Nephron (organoid): ENCODE results near the gene RBFOX1.

Source experiments
- H3K27ac Mint-ChIP-seq, 3 experiments: 2 replicates each; pipeline ENCODE4 v1.8.0; 2020; ENCODE audit warnings: mixed read lengths in 3 of 3, mild to moderate bottlenecking in 2 of 3, moderate library complexity in 1 of 3
- H3K27me3 Mint-ChIP-seq: 2 replicates; pipeline ENCODE4 v1.8.0; 2021; ENCODE audit warnings: low read depth, mild to moderate bottlenecking, moderate library complexity, mixed read lengths
- H3K36me3 Mint-ChIP-seq: 2 replicates; pipeline ENCODE4 v1.8.0; 2020; ENCODE audit warnings: low read depth, mixed read lengths
- H3K4me1 Mint-ChIP-seq: 2 replicates; pipeline ENCODE4 v1.8.0; 2020; ENCODE audit warnings: mixed read lengths
- H3K4me3 Mint-ChIP-seq, 3 experiments: 2 replicates each; pipeline ENCODE4 v1.8.0; 2020; ENCODE audit warnings: mild to moderate bottlenecking in 3 of 3, mixed read lengths in 3 of 3, moderate library complexity in 2 of 3
- H3K9me3 Mint-ChIP-seq: 2 replicates; pipeline ENCODE4 v1.8.0; 2020; ENCODE audit warnings: mixed read lengths
- TF ChIP-seq, protein P1 (sequence below), 3 experiments: fragments of 200-600 bp; sonication (generic); IDR thresholded peaks; one replicate each; pipeline ENCODE4 v1.5.0; 2021; ENCODE audit warnings: antibody characterized with exemption in 3 of 3; ENCODE audit not compliant: unreplicated experiment in 3 of 3

The RBFOX1 gene

GRCh38 chr16:7532534-7532933 lies 199.9 kb downstream of the RBFOX1 start:
- no peaks in the 10 kb centered on the region for H3K36me3 Mint-ChIP-seq
- H3K27ac Mint-ChIP-seq, result no peak overlapping the region
- H3K4me3 Mint-ChIP-seq, result no peak overlapping the region
- no peaks in the 10 kb centered on the region for H3K27me3 Mint-ChIP-seq
- H3K9me3 Mint-ChIP-seq, result peaks cover 2% of the 10 kb centered on the region
- TF ChIP-seq, protein P1, sequence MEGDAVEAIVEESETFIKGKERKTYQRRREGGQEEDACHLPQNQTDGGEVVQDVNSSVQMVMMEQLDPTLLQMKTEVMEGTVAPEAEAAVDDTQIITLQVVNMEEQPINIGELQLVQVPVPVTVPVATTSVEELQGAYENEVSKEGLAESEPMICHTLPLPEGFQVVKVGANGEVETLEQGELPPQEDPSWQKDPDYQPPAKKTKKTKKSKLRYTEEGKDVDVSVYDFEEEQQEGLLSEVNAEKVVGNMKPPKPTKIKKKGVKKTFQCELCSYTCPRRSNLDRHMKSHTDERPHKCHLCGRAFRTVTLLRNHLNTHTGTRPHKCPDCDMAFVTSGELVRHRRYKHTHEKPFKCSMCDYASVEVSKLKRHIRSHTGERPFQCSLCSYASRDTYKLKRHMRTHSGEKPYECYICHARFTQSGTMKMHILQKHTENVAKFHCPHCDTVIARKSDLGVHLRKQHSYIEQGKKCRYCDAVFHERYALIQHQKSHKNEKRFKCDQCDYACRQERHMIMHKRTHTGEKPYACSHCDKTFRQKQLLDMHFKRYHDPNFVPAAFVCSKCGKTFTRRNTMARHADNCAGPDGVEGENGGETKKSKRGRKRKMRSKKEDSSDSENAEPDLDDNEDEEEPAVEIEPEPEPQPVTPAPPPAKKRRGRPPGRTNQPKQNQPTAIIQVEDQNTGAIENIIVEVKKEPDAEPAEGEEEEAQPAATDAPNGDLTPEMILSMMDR (IDR thresholded peaks at IDR 0.05; ENCODE audit: unreplicated experiment in 3 of 3), result no peak
- peaks cover 7% of the 10 kb centered on the region for H3K4me1 Mint-ChIP-seq

GRCh38 chr16:7534749-7535148 lies 202.1 kb downstream of the RBFOX1 start:
- peaks cover 7% of the 10 kb centered on the region for H3K4me1 Mint-ChIP-seq
- H3K27me3 Mint-ChIP-seq, result no peaks in the 10 kb centered on the region
- peaks cover 2% of the 10 kb centered on the region for H3K9me3 Mint-ChIP-seq
- TF ChIP-seq, protein P1 (IDR thresholded peaks at IDR 0.05; ENCODE audit: unreplicated experiment in 3 of 3), result no peak
- H3K27ac Mint-ChIP-seq, result peak overlapping the region; percentile 31 to 70 (median 67)
- peaks cover 4% of the 10 kb centered on the region for H3K36me3 Mint-ChIP-seq
- no peak overlapping the region for H3K4me3 Mint-ChIP-seq

GRCh38 chr16:7541026-7541425 lies 208.4 kb downstream of the RBFOX1 start:
- peaks cover 4% of the 10 kb centered on the region for H3K4me1 Mint-ChIP-seq
- no peak overlapping the region for H3K27ac Mint-ChIP-seq
- H3K27me3 Mint-ChIP-seq, result peaks cover 6% of the 10 kb centered on the region
- no peak overlapping the region for H3K4me3 Mint-ChIP-seq
- H3K36me3 Mint-ChIP-seq, result peaks cover 4% of the 10 kb centered on the region
- peaks cover 2% of the 10 kb centered on the region for H3K9me3 Mint-ChIP-seq
- TF ChIP-seq, protein P1 (IDR thresholded peaks at IDR 0.05; ENCODE audit: unreplicated experiment in 3 of 3), result no peak

GRCh38 chr16:7545251-7545650 lies 212.6 kb downstream of the RBFOX1 start:
- no peak overlapping the region for H3K27ac Mint-ChIP-seq
- TF ChIP-seq, protein P1 (IDR thresholded peaks at IDR 0.05; ENCODE audit: unreplicated experiment in 3 of 3), result no peak
- no peaks in the 10 kb centered on the region for H3K9me3 Mint-ChIP-seq
- peaks cover 4% of the 10 kb centered on the region for H3K36me3 Mint-ChIP-seq
- peaks cover 4% of the 10 kb centered on the region for H3K4me1 Mint-ChIP-seq
- peaks cover 6% of the 10 kb centered on the region for H3K27me3 Mint-ChIP-seq
- no peak overlapping the region for H3K4me3 Mint-ChIP-seq

- peaks cover 6% of the 10 kb centered on the region for H3K27me3 Mint-ChIP-seq
- peaks cover 4% of the 10 kb centered on the region for H3K4me1 Mint-ChIP-seq
- H3K4me3 Mint-ChIP-seq, result no peak overlapping the region
- no peaks in the 10 kb centered on the region for H3K9me3 Mint-ChIP-seq
- TF ChIP-seq, protein P1 (IDR thresholded peaks at IDR 0.05; ENCODE audit: unreplicated experiment in 3 of 3), result no peak
- peaks cover 4% of the 10 kb centered on the region for H3K36me3 Mint-ChIP-seq
- H3K27ac Mint-ChIP-seq, result no peak overlapping the region
Measured at GRCh38 chr16:7546948-7547347, 214.3 kb downstream of the RBFOX1 start.

- Mint-ChIP-seq H3K4me3 (no peak overlapping the region), H3K27ac (peak overlapping the region in 1 of 3 experiments; percentile 24), H3K36me3 (peaks cover 4% of the 10 kb centered on the region), H3K27me3 (peaks cover 6% of the 10 kb centered on the region), H3K9me3 (no peaks in the 10 kb centered on the region), H3K4me1 (peaks cover 4% of the 10 kb centered on the region)
- TF ChIP-seq, protein P1 (IDR thresholded peaks at IDR 0.05; ENCODE audit: unreplicated experiment in 3 of 3), result no peak
Measured at GRCh38 chr16:7547736-7548135, 215.1 kb downstream of the RBFOX1 start.
